H9 (cell line): ENCODE data around the gene CDH4. TPM values are rescaled to one million over a fixed set of nuclear protein-coding genes. Genes with fewer than 3 reads are reported as not detected.

Experiments
- DNase-seq: peaks from one replicate; pipeline ENCODE4 v3.0.0-alpha.2; 2017
- H2AFZ ChIP-seq: one replicate; pipeline ENCODE4 v1.6.1; 2013; ENCODE audit warnings: mild to moderate bottlenecking, low read length, control low read depth, moderate library complexity
- H2AK5ac ChIP-seq: 2 replicates; pipeline ENCODE4 v1.6.1; 2013; ENCODE audit warnings: low read length, control low read depth, mixed read lengths; ENCODE audit not compliant: insufficient read length
- H2BK120ac ChIP-seq: one replicate; pipeline ENCODE4 v1.6.1; 2013; ENCODE audit warnings: low read depth, mild to moderate bottlenecking, low read length, control low read depth, inconsistent platforms; ENCODE audit not compliant: poor library complexity, severe bottlenecking
- H2BK12ac ChIP-seq: 2 replicates; pipeline ENCODE4 v1.6.1; 2013; ENCODE audit warnings: low read length, control low read depth, mixed read lengths, low read depth; ENCODE audit not compliant: insufficient read length
- H2BK15ac ChIP-seq: 2 replicates; pipeline ENCODE4 v1.6.1; 2013; ENCODE audit warnings: low read depth, low read length, control low read depth
- H2BK20ac ChIP-seq: one replicate; pipeline ENCODE4 v1.6.1; 2013; ENCODE audit warnings: low read depth, mild to moderate bottlenecking, low read length, control low read depth, inconsistent platforms; ENCODE audit not compliant: poor library complexity, severe bottlenecking
- H2BK5ac ChIP-seq: 2 replicates; pipeline ENCODE4 v1.6.1; 2013; ENCODE audit warnings: low read length, control low read depth, mixed read lengths; ENCODE audit not compliant: insufficient read length
- H3K14ac ChIP-seq: 2 replicates; pipeline ENCODE4 v1.6.1; 2013; ENCODE audit warnings: low read length, control low read depth; ENCODE audit not compliant: insufficient read depth
- H3K18ac ChIP-seq: 2 replicates; pipeline ENCODE4 v1.6.1; 2013; ENCODE audit warnings: low read depth, mild to moderate bottlenecking, mixed read lengths, low read length, control low read depth; ENCODE audit not compliant: insufficient read length
- H3K23ac ChIP-seq: 2 replicates; pipeline ENCODE4 v1.6.1; 2013; ENCODE audit warnings: low read length, control low read depth, mixed read lengths, low read depth; ENCODE audit not compliant: insufficient read length
- H3K23me2 ChIP-seq: 2 replicates; pipeline ENCODE4 v1.6.1; 2013; ENCODE audit warnings: low read depth, mild to moderate bottlenecking, mixed read lengths, low read length, control low read depth; ENCODE audit not compliant: insufficient read length, poor library complexity, severe bottlenecking
- H3K27ac ChIP-seq: 2 replicates; pipeline ENCODE4 v1.5.1; 2013; ENCODE audit warnings: low read length, control low read depth, mixed read lengths, low read depth; ENCODE audit not compliant: insufficient read length
- H3K27me3 ChIP-seq: 2 replicates; pipeline ENCODE4 v1.6.1; 2013; ENCODE audit warnings: low read length, control low read depth, inconsistent platforms; ENCODE audit not compliant: insufficient read depth
- H3K4ac ChIP-seq: 2 replicates; pipeline ENCODE4 v1.6.1; 2013; ENCODE audit warnings: low read depth, mild to moderate bottlenecking, control low read depth, inconsistent platforms, low read length, moderate library complexity
- H3K4me1 ChIP-seq: 2 replicates; pipeline ENCODE4 v1.6.1; 2013; ENCODE audit warnings: low read length, control low read depth, inconsistent platforms; ENCODE audit not compliant: insufficient read depth
- H3K4me2 ChIP-seq: 2 replicates; pipeline ENCODE4 v1.6.1; 2013; ENCODE audit warnings: low read length, control low read depth, mixed read lengths; ENCODE audit not compliant: insufficient read length, insufficient read depth
- H3K56ac ChIP-seq: 2 replicates; pipeline ENCODE4 v1.6.1; 2013; ENCODE audit warnings: low read depth, mild to moderate bottlenecking, mixed read lengths, low read length, control low read depth; ENCODE audit not compliant: insufficient read length
- H3K79me1 ChIP-seq: 2 replicates; pipeline ENCODE4 v1.6.1; 2013; ENCODE audit warnings: low read depth, mild to moderate bottlenecking, moderate library complexity, low read length, control low read depth, inconsistent platforms; ENCODE audit not compliant: insufficient read depth, poor library complexity, severe bottlenecking
- H3K79me2 ChIP-seq: 2 replicates; pipeline ENCODE4 v1.6.1; 2013; ENCODE audit warnings: low read length, control low read depth, inconsistent platforms; ENCODE audit not compliant: insufficient read depth
- H3K9ac ChIP-seq: 2 replicates; pipeline ENCODE4 v1.6.1; 2013; ENCODE audit warnings: low read length, control low read depth, mixed read lengths; ENCODE audit not compliant: insufficient read length; ENCODE audit errors: extremely low read depth
- H3K9me3 ChIP-seq: one replicate; pipeline ENCODE4 v1.6.1; 2013; ENCODE audit warnings: low read depth, low read length, inconsistent platforms; ENCODE audit not compliant: control insufficient read depth
- H3T11ph ChIP-seq: one replicate; pipeline ENCODE4 v1.6.1; 2013; ENCODE audit warnings: mild to moderate bottlenecking, low read length, control low read depth, inconsistent platforms
- H4K20me1 ChIP-seq: one replicate; pipeline ENCODE4 v1.6.1; 2013; ENCODE audit not compliant: control insufficient read depth, insufficient read length, insufficient read depth
- H4K5ac ChIP-seq: 2 replicates; pipeline ENCODE4 v1.6.1; 2013; ENCODE audit warnings: low read depth, mild to moderate bottlenecking, mixed read lengths, low read length, control low read depth; ENCODE audit not compliant: insufficient read length
- H4K8ac ChIP-seq: replicated peaks from 2 replicates; pipeline ENCODE4 v1.6.1; 2013; ENCODE audit warnings: low read length, control low read depth, mixed read lengths, low read depth; ENCODE audit not compliant: insufficient read length
- H4K91ac ChIP-seq: 2 replicates; pipeline ENCODE4 v1.6.1; 2013; ENCODE audit warnings: low read depth, mild to moderate bottlenecking, moderate library complexity, mixed read lengths, low read length, control low read depth; ENCODE audit not compliant: insufficient read length
- H3K27ac Mint-ChIP-seq, 3 experiments: 2 replicates in 2 of 3; 3 replicates in 1 of 3; pipeline ENCODE4 v1.8.0; 2020 to 2021; ENCODE audit warnings: mixed read lengths in 3 of 3, mild to moderate bottlenecking in 1 of 3, moderate library complexity in 1 of 3
- H3K27me3 Mint-ChIP-seq: 2 replicates; pipeline ENCODE4 v1.8.0; 2021; ENCODE audit warnings: low read depth, mild to moderate bottlenecking, moderate library complexity, mixed read lengths
- H3K36me3 Mint-ChIP-seq, 3 experiments: 2 replicates in 2 of 3; 3 replicates in 1 of 3; pipeline ENCODE4 v1.8.0; 2020 to 2021; ENCODE audit warnings: low read depth in 3 of 3, mixed read lengths in 3 of 3; ENCODE audit not compliant: insufficient read depth in 1 of 3
- H3K4me1 Mint-ChIP-seq, 2 experiments: 2 replicates each; pipeline ENCODE4 v1.8.0; 2020; ENCODE audit warnings: mixed read lengths in 2 of 2
- H3K4me3 Mint-ChIP-seq, 2 experiments: 2 replicates in 1 of 2; 3 replicates in 1 of 2; pipeline ENCODE4 v1.8.0; 2020 to 2021; ENCODE audit warnings: mild to moderate bottlenecking in 2 of 2, mixed read lengths in 2 of 2, moderate library complexity in 1 of 2
- H3K9me3 Mint-ChIP-seq, 2 experiments: 2 replicates in 1 of 2; 3 replicates in 1 of 2; pipeline ENCODE4 v1.8.0; 2020; ENCODE audit warnings: mild to moderate bottlenecking in 2 of 2, mixed read lengths in 2 of 2, moderate library complexity in 1 of 2
- CTCF ChIP-seq: fragments of 200-600 bp; sonication (generic); conservative IDR thresholded peaks from 3 replicates; pipeline ENCODE4 v1.8.0; 2021; ENCODE audit warnings: antibody characterized with exemption, mild to moderate bottlenecking
- WGBS: extraction: QIAGEN DNeasy Blood & Tissue Kit; methylation state at CpG from one replicate; pipeline ENCODE4 v1.1.7; 2013; ENCODE audit warnings: missing lambda C conversion rate, low lambda C conversion rate, mixed read lengths; ENCODE audit not compliant: insufficient read length; ENCODE audit errors: extremely low coverage; 5-methylcytosine and 5-hydroxymethylcytosine counted together
- total RNA-seq: library from RNA; stranded (reverse); gene quantifications from 2 replicates; pipeline ENCODE4 v1.2.1, GENCODE V29; 2021

CDH4 gene
- total RNA-seq, 1 experiment from 2014 or later, result 3.0 TPM

- TF ChIP-seq CTCF, result no peak
- H3K79me2 ChIP-seq, result no peaks in the 10 kb centered on the region
- H3K27me3 Mint-ChIP-seq, result peaks cover 94% of the 10 kb centered on the region
- no peaks in the 10 kb centered on the region for H3K4me1 ChIP-seq
- no peaks in the 10 kb centered on the region for H3K9me3 ChIP-seq
- no peak overlapping the region for H2BK120ac ChIP-seq
- no peaks in the 10 kb centered on the region for H3K79me1 ChIP-seq
- no peak overlapping the region for H2AFZ ChIP-seq
- no peak overlapping the region for H3K4ac ChIP-seq
- no peak overlapping the region for H3K9ac ChIP-seq
- H4K91ac ChIP-seq, result no peak overlapping the region
- H3K36me3 Mint-ChIP-seq, result no peaks in the 10 kb centered on the region; a peak in 1 of 7 replicates
- peaks cover 0 to 11% of the 10 kb centered on the region in 2 experiments; a peak in 1 of 5 replicates for H3K9me3 Mint-ChIP-seq
- no peak overlapping the region for H4K8ac ChIP-seq
- peaks cover 0 to 6% of the 10 kb centered on the region in 2 experiments; a peak in 1 of 4 replicates for H3K4me1 Mint-ChIP-seq
- H2BK15ac ChIP-seq, result no peak overlapping the region
- H3K23me2 ChIP-seq, result no peaks in the 10 kb centered on the region
- H3K4me2 ChIP-seq, result no peak overlapping the region
- H3T11ph ChIP-seq, result no peak overlapping the region
- H3K56ac ChIP-seq, result no peak overlapping the region
- no peak overlapping the region for H3K27ac ChIP-seq
- DNase-seq, result no peak
- H2AK5ac ChIP-seq, result no peak overlapping the region
- H4K5ac ChIP-seq, result no peak overlapping the region
- no peak overlapping the region for H2BK12ac ChIP-seq
- WGBS, result no CpG with 5 or more reads among the region's 1 CpG
- no peak overlapping the region for H2BK5ac ChIP-seq
- H3K27me3 ChIP-seq, result peaks cover 9% of the 10 kb centered on the region; the same call in 1 of the 2 replicates
- no peak overlapping the region for H3K27ac Mint-ChIP-seq
- no peak overlapping the region for H3K14ac ChIP-seq
- no peak overlapping the region for H3K18ac ChIP-seq
- H3K4me3 Mint-ChIP-seq, result no peak overlapping the region
- H2BK20ac ChIP-seq, result no peak overlapping the region
- H4K20me1 ChIP-seq, result no peaks in the 10 kb centered on the region
- H3K23ac ChIP-seq, result no peak overlapping the region
These were observed 34.2 kb upstream of the CDH4 start for GRCh38 chr20:61217848-61218247.
